NCI-H146 (cell line): ENCODE measurements around the gene HECW1.

ENCODE experiments used
- DNase-seq: peaks from one replicate; lab custom pipeline; 2025; lab: John Stamatoyannopoulos, UW

Gene HECW1

DNA sequence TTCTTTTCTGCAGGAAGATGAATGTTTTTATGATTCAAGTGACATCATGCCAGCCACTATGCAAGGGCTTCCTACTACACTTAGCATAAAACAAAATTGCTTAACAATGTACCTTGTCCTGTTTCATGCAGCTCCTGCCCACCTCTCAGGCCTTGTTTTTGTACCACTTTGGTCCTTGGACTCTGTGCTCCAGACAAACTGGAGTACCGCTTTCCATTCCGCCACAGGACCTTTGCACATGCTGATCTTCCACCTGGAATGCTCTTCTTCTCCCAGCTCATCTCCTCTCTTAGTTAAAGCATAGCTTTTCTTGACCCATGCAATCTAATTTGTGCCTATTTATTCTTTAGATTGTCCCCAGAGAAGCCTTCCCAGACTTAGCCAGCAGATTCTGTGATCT, 393.0 kb downstream of the HECW1 start:
- DNase-seq, result no peak

DNA sequence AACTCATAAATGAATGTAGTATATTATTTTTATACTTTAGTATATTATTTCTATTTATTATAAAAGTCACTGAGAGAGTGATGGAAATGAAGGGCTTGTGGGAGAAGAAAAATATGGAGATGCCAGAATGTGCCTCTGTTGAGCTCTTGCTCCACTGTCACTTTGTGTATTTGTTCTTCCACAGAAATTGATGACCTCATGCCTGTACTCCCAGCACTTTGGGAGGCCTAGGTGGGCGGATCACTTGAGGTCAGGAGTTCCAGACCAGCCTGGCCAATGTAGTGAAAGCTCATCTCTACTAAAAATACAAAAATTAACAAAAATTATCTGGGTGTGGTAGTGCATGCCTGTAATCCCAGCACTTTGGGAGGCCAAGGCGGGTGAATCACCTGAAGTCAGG, 394.0 kb downstream of the HECW1 start:
- DNase-seq, result no peak

- DNase-seq, result no peak
These were observed 396.0 kb downstream of the HECW1 start for GRCh38 chr7:43508461-43508860.

DNA sequence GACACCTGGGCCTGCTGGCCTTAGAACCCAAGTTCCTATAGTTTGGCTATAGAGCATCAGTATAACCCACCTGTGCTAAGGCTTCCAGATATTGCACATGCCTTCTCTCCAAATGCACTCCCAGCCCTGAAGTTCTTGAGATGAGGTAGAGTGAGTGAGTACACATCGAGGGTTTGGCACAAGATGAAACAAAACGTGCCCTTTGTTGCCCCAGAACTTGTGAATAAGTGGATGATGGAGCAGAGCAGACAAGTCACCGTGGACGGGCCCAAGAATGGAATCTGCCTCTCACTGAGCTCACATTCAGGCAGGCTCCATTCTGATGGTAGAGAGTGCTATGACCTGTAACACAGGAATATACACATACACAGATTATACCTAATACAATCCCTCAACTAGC, 397.5 kb downstream of the HECW1 start:
- DNase-seq, result no peak

GRCh38 chr7:43511029-43511428, 398.6 kb downstream of the HECW1 start:
- DNase-seq, result no peak

- no peak for DNase-seq
These were observed 399.5 kb downstream of the HECW1 start for GRCh38 chr7:43511769-43512515.

DNA sequence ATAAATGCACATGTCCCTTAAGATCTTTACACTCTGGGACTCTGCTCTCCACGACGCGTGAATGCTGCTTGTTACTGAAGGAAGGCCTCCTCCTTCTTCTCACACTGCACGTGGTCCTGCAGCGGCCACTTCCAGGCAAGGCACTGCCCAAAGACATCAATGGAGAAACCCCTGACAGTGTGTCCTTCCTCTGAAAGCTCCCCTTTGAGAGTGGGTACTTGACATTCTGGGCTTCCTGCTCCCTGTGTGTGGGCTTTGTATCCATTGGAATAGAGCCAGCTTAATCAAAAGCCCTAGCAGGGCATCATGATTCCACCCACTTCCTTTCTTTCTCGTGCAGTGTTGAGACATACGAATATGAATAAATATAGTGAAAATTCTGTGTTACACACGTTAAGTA, 400.8 kb downstream of the HECW1 start:
- no peak for DNase-seq

DNA sequence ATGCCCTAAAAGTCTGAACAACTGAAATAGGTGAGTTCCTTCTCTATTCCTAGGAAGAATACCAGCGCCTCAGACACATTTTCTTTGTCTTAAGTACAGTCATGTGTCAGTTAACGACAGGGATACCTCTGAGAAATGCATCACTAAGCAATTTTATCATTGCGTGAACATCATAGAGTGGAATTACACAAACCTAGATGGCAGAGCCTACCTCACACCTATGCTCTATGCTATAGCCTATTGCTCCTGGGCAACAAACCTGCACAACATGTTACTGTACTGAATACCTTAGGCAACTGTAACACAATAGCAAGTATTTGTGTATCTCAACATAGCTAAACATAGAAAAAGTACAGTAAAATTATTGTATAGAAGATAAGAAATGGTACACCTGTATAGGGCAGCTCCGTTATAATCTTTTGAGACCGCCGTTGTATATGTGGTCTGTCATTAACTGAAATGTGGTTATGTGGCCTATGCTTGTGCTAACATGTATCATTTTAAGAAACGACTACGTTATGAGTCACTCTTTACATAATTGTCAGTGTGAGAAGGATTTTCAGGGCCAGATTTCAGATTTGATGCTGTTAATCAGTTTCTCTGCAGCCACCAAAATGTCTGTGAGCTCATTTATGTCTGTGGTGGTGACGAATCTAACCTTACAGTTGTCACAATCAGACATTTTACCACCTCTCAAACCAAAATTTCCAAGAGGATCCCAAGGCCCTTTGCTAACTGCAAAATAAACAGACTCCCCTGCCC, 404.3 kb downstream of the HECW1 start:
- DNase-seq, result no peak

GRCh38 chr7:43517464-43517863, 405.0 kb downstream of the HECW1 start:
- no peak for DNase-seq

DNA sequence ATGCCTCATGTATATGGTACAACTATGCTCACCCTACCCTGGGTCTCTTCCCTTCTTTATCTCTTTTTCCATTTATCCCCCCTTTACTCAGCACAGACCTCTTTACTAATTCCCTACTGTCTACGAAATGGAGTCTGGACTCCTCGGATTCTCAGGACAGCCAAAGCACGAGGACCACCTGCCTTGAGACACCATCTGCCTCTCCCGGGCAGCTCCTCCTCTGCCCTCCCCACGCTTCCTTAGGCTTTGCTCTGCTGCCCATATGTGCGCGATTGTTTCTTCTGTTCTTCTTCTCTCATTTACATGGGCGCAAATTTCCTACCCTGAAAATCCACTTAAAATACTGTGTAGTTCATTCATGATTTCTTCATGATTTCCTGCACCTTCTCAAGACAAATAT, 407.8 kb downstream of the HECW1 start:
- DNase-seq, result no peak

DNA sequence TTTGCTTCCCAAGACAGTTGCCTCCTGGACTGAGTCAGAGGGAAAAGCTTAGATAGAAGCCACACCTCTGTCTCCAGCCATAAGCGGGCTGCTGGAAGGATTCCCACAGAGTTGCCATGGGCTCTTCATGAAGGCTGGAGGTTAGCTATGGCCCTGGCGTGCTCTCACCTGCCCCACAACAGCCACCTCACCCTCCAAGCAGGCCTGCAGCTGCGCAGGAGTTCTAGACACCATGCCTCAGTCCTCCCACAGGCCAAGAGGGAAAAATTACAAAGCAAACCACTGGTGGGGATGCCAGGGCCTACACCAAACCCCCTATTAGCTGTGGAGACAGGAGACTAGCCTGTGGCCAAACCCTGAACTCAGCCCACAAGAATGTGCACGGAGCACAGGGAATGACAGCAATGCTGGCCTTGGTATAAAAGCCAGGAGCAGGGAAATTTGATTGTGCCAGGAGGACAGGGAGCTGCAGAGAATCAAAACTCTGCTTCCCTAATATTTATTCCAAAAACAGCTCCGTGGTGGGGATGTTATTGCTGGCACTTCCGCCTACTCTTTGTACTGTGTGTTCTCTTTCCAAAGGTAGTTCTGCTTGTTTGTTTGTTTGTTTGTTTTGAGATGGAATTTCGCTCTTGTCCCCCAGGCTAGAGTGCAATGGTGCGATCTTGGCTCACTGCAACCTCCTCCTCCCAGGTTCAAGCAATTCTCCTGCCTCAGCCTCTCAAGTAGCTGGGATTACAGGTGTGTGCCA, 410.1 kb downstream of the HECW1 start:
- no peak for DNase-seq

- DNase-seq, result no peak
These were observed 416.3 kb downstream of the HECW1 start for GRCh38 chr7:43528576-43529354.

GRCh38 chr7:43530553-43531410, 418.3 kb downstream of the HECW1 start:
- DNase-seq, result no peak

DNA sequence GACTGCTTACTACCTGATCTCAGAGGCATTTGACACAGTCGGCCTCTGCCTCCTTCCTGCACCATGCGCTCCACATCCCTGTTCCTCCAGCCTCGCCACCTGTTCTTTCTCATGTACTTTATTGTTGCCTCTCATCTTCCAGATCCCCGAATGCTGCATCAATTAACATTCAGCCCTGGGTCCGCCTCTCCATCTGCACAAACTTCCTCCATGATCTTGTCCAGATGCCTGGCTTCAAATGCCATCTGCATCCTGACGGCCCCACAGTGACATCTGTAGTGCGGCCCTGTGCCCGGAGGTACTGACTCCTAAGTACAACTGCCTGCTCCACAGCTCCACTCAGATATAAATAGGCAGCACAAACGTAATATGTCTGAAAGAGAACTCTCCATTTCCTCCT, 419.3 kb downstream of the HECW1 start:
- DNase-seq, result no peak

GRCh38 chr7:43533801-43534479, 421.5 kb downstream of the HECW1 start:
- no peak for DNase-seq

DNA sequence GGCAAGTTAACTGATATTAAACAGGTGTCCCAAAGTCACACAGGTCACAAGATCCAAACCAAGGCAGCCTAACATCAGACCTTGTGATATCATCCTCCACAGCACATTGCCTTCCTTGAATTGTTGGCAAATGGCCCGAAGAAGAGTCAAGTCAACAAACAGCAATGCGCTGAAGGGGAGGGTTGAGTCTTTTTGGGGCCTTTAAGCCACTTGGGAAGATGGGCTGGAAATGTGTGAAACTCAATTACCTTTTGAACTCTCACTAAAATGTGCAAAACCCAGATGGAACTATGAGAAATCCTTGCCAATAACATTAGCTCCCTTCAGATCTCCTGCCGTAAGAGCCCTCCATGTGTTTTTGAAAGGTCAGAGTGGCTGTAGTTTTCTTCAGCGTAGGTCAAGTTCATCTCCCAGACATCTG, 422.6 kb downstream of the HECW1 start:
- no peak for DNase-seq

DNA sequence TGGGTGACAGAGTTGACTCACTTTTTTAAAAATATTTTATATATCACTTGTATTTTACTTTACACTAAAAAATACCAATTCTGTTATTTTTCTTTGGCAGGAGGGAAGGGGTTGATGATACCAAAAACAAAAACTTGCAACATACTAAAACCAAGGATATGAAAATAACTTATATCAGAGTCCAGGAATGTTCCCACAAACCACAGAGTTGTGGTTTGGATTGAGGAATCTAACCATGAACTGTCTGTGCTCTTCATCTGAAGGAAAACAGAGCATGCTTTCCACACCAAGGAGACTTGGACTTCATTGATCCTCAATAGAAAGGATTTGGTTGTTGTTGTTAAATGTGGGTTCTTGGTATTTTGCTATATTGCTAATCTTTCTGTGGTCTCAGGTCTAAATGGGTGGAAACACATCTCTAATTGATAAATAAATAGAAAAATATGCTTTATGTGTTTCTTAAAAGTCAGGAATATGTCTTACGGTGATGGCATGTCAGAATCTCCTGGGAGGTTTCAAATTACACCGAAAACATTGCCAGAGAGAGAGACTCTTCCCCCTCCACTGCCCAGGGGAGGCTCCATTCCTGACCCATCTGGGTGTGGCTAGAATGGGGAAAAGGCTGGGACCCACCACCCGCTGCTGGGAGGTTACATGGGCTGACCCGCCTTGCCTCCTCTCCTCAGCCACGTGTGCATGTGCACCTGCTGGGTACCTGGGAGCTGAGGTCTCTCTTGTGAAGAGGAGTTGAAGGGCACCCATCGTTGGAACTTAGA, 423.6 kb downstream of the HECW1 start:
- no peak for DNase-seq

- DNase-seq, result no peak
These were observed 424.3 kb downstream of the HECW1 start for GRCh38 chr7:43536773-43537172.

DNA sequence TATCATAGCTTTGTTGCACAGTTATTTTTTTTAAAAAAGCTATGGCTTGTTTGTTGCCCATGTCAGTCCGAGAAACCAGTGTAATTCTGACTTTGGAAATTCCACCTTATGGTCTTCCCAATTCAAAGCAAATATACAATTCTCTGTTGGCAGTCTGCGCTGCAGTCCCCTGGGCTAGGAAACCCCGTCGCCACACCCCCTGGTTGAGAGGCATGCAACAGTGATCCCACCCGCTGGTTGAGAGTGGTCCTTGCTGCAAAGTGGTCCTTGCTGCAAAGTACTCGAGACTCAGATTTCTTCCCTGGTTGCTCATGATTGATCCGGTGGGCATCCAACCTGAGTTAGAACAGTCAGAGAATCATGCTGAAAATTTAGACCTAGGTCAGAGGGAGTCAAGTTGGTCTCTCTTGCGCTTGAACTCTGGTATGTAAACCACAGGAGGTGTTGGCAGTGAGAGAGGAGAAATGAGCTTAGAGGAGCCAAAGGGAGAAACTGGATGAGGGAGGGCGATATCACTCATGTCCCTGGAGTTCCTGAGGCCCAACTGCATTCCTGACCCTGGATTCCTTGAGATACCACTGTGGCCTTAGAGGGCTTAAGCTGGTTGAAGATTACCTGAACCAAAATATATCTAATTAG, 425.4 kb downstream of the HECW1 start:
- no peak for DNase-seq
